ENCODE measurements around the gene DUOX2. TPM values are rescaled to one million over a fixed set of nuclear protein-coding genes. Genes with fewer than 3 reads are reported as not detected.

The DUOX2 gene
- polyA plus RNA-seq, 1 experiment: not detected

DNA sequence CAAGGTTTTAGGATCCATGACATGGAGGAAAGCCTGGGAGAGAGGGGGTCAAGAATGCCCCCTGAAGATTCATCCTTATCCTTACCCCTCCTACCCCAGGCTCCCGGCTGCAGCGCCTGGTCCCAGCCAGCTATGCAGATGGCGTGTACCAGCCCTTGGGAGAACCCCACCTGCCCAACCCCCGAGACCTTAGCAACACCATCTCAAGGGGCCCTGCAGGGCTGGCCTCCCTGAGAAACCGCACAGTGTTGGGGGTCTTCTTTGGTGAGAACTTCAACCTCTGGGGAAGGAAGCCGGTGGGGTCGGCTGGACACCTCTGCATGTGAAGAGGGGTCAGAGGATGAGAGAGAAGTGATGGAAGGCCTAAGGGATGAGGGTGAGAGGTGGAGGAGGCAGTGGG, 20.1 kb upstream of the DUOX2 start:
- no peak for DNase-seq (ENCODE audit: low read depth)
- no peak overlapping the region for H3K4me3 ChIP-seq (ENCODE audit: low read depth, low read length)
- CTCF ChIA-PET: interaction anchor here (5.0 kb wide), 1 partner anchor 16 kb away, joined by 24 read pairs; no protein-coding TSS in a partner anchor
- TF ChIP-seq, protein P1, sequence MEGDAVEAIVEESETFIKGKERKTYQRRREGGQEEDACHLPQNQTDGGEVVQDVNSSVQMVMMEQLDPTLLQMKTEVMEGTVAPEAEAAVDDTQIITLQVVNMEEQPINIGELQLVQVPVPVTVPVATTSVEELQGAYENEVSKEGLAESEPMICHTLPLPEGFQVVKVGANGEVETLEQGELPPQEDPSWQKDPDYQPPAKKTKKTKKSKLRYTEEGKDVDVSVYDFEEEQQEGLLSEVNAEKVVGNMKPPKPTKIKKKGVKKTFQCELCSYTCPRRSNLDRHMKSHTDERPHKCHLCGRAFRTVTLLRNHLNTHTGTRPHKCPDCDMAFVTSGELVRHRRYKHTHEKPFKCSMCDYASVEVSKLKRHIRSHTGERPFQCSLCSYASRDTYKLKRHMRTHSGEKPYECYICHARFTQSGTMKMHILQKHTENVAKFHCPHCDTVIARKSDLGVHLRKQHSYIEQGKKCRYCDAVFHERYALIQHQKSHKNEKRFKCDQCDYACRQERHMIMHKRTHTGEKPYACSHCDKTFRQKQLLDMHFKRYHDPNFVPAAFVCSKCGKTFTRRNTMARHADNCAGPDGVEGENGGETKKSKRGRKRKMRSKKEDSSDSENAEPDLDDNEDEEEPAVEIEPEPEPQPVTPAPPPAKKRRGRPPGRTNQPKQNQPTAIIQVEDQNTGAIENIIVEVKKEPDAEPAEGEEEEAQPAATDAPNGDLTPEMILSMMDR (IDR thresholded peaks at IDR 0.05; ENCODE audit: insufficient read depth, low read depth, low read length): no peak
- POLR2A ChIA-PET: no interaction called here
- peaks cover 40% of the 10 kb centered on the region for H3K27me3 ChIP-seq (ENCODE audit: control insufficient read depth, insufficient read depth, low read length)
- H3K36me3 ChIP-seq (ENCODE audit: control insufficient read depth, insufficient read depth, low read length): no peaks in the 10 kb centered on the region

- no peak for DNase-seq (ENCODE audit: low read depth)
- CTCF ChIA-PET: interaction anchor here (1.2 to 5.0 kb wide), 3 partner anchors 15 to 71 kb away, joined by 3 to 24 read pairs (median 3); no protein-coding TSS in a partner anchor
- H3K36me3 ChIP-seq (ENCODE audit: control insufficient read depth, insufficient read depth, low read length): no peaks in the 10 kb centered on the region
- peaks cover 44% of the 10 kb centered on the region for H3K27me3 ChIP-seq (ENCODE audit: control insufficient read depth, insufficient read depth, low read length)
- POLR2A ChIA-PET: no interaction called here
- H3K4me3 ChIP-seq (ENCODE audit: low read depth, low read length): no peak overlapping the region
- TF ChIP-seq, protein P1 (IDR thresholded peaks at IDR 0.05; ENCODE audit: insufficient read depth, low read depth, low read length): no peak
These were observed 19.6 kb upstream of the DUOX2 start for GRCh38 chr15:45133561-45133920.

- peaks cover 50% of the 10 kb centered on the region for H3K27me3 ChIP-seq (ENCODE audit: control insufficient read depth, insufficient read depth, low read length)
- H3K36me3 ChIP-seq (ENCODE audit: control insufficient read depth, insufficient read depth, low read length): no peaks in the 10 kb centered on the region
- DNase-seq (ENCODE audit: low read depth): no peak
- POLR2A ChIA-PET: no interaction called here
- H3K4me3 ChIP-seq (ENCODE audit: low read depth, low read length): no peak overlapping the region
- TF ChIP-seq, protein P1 (IDR thresholded peaks at IDR 0.05; ENCODE audit: insufficient read depth, low read depth, low read length): no peak
- CTCF ChIA-PET: interaction anchor here (0.7 to 5.0 kb wide), 4 partner anchors 15 to 72 kb away, joined by 3 to 24 read pairs (median 4); no protein-coding TSS in a partner anchor
These were observed 19.0 kb upstream of the DUOX2 start for GRCh38 chr15:45132844-45133560.

DNA sequence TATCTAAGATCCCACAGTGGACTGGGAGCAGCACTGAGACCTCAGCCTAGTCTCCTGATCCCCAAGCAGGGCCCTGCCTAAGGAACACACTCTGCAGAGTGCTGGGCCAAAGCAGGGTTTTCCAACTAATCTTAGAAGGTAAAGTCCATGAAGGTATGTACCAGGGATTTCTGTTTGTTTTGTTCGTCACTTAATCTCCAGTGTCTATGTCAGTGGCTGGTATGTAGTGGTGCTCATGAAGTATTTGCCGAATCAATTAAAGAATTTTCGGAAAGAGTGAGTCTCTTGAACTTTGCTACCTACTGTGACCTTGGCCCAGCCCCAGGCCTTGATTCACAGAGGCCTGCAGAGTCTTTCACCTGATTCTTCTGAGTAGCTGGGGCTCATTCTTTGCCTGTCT, 17.5 kb upstream of the DUOX2 start:
- Histone ChIP-seq H3K36me3 (ENCODE audit: control insufficient read depth, insufficient read depth, low read length) (no peaks in the 10 kb centered on the region; the same call in 1 of the 2 replicates), H3K4me3 (ENCODE audit: low read depth, low read length) (no peak overlapping the region), H3K27me3 (ENCODE audit: control insufficient read depth, insufficient read depth, low read length) (peaks cover 52% of the 10 kb centered on the region)
- ChIA-PET POLR2A (no interaction called here), CTCF (interaction anchor here (0.6 to 5.0 kb wide), 4 partner anchors 9 to 269 kb away, joined by 3 to 24 read pairs (median 8); no protein-coding TSS in a partner anchor)
- TF ChIP-seq, protein P1 (IDR thresholded peaks at IDR 0.05; ENCODE audit: insufficient read depth, low read depth, low read length): no peak
- DNase-seq (ENCODE audit: low read depth): no peak

DNA sequence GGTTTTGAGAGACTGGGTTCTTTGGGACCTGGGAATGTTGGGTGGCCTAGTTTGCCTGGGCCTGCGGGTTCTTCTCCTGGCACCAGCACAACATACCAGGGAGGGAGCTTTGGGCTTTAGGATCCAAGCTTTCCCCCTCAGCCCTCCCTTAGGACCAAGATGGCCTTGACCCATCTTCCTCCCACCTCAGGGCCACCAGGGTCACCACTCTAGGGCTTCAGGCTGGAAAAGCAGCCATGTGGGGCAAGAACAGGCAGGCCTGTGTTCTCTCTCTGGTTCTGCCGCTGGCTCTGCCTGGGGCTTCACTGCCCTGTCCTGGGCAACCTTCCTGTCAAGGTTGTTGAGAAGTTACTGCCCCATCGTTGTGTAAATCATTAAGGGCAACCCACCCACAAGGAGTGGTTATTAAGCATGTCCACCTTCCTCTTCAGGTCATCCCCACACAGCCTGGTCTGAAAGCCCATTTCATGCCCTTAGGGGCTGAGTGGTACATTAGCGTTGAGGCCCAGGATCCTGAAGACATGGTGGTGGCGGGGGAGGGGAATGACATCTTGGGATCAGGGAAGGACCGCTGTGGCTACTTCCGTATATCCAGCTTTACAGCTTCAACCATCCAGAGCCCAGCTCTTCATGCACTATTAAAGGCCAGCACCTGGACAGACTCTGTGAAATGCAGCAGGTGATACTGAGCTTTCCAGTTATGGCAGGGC, 16.5 kb upstream of the DUOX2 start:
- H3K36me3 ChIP-seq (ENCODE audit: control insufficient read depth, insufficient read depth, low read length): no peaks in the 10 kb centered on the region; the same call in 1 of the 2 replicates
- DNase-seq (ENCODE audit: low read depth): no peak
- TF ChIP-seq, protein P1 (IDR thresholded peaks at IDR 0.05; ENCODE audit: insufficient read depth, low read depth, low read length): no peak
- POLR2A ChIA-PET: no interaction called here
- CTCF ChIA-PET: interaction anchor here (0.6 to 5.0 kb wide), 6 partner anchors 8 to 270 kb away, joined by 3 to 24 read pairs (median 4); no protein-coding TSS in a partner anchor
- H3K27me3 ChIP-seq (ENCODE audit: control insufficient read depth, insufficient read depth, low read length): peaks cover 51% of the 10 kb centered on the region
- H3K4me3 ChIP-seq (ENCODE audit: low read depth, low read length): no peak overlapping the region

Data from BJ (cell line).